HL-60/S4 (cell line): ENCODE data around the gene GAGE10.
"Not testable (repeated sequence)": the region's sequence is repeated elsewhere in the genome, so short reads cannot be mapped to it uniquely, and the experiment has no call there.

Experiments used
- in situ Hi-C: fragments of 300-500 bp; cut with MboI; formaldehyde crosslinking; loops from 2 replicates; pipeline ENCODE4 v1.14.3; 2022; ENCODE audit warnings: low sequenced_read_pairs

GAGE10 gene

GRCh38 chrX:49276207-49276606 lies 27.2 kb upstream of the GAGE10 start:
- in situ Hi-C loops: no loop called here

GRCh38 chrX:49276671-49277534 lies 26.5 kb upstream of the GAGE10 start:
- in situ Hi-C loops: no loop called here

GRCh38 chrX:49277535-49277830 lies 26.0 kb upstream of the GAGE10 start:
- in situ Hi-C loops: no loop called here

- in situ Hi-C loops: no loop called here
These were observed 25.4 kb upstream of the GAGE10 start for GRCh38 chrX:49278081-49278480.

GRCh38 chrX:49282647-49283011 lies 20.8 kb upstream of the GAGE10 start:
- in situ Hi-C loops: no loop called here

- in situ Hi-C loops: no loop called here
These were observed 19.2 kb upstream of the GAGE10 start for GRCh38 chrX:49284212-49284611.

- in situ Hi-C loops: no loop called here
These were observed 17.3 kb upstream of the GAGE10 start for GRCh38 chrX:49286136-49286535.

- in situ Hi-C loops: no loop called here
These were observed 16.9 kb upstream of the GAGE10 start for GRCh38 chrX:49286581-49286980.

GRCh38 chrX:49287665-49288064 lies 15.8 kb upstream of the GAGE10 start:
- in situ Hi-C loops: no loop called here

GRCh38 chrX:49290215-49290614 lies 13.2 kb upstream of the GAGE10 start:
- in situ Hi-C loops: no loop called here

- in situ Hi-C loops: no loop called here
These were observed 11.7 kb upstream of the GAGE10 start for GRCh38 chrX:49291615-49292337.

GRCh38 chrX:49292400-49293362 lies 10.8 kb upstream of the GAGE10 start:
- in situ Hi-C loops: no loop called here

GRCh38 chrX:49299293-49299692 lies 4.2 kb upstream of the GAGE10 start:
- in situ Hi-C loops: not testable (repeated sequence)

GRCh38 chrX:49300703-49301102 lies 2.7 kb upstream of the GAGE10 start:
- in situ Hi-C loops: no loop called here

GRCh38 chrX:49307775-49308174 lies 4.3 kb downstream of the GAGE10 start:
- in situ Hi-C loops: not testable (repeated sequence)

GRCh38 chrX:49308604-49309269 lies 5.3 kb downstream of the GAGE10 start:
- in situ Hi-C loops: no loop called here

GRCh38 chrX:49309401-49309981 lies 6.0 kb downstream of the GAGE10 start:
- in situ Hi-C loops: no loop called here

GRCh38 chrX:49310371-49310770 lies 6.9 kb downstream of the GAGE10 start:
- in situ Hi-C loops: no loop called here

- in situ Hi-C loops: no loop called here
These were observed 8.7 kb downstream of the GAGE10 start for GRCh38 chrX:49312176-49312575.

- in situ Hi-C loops: no loop called here
These were observed 12.6 kb downstream of the GAGE10 start for GRCh38 chrX:49316085-49316484.
